Activated gamma-delta T cell (primary cell): Measurements from ENCODE around the gene UBE2Z.
"Not testable (repeated sequence)": the region's sequence is repeated elsewhere in the genome, so short reads cannot be mapped to it uniquely, and the experiment has no call there.

Source experiments
- DNase-seq: peaks from one replicate; lab custom pipeline; 2025; lab: John Stamatoyannopoulos, UW

UBE2Z gene

DNA sequence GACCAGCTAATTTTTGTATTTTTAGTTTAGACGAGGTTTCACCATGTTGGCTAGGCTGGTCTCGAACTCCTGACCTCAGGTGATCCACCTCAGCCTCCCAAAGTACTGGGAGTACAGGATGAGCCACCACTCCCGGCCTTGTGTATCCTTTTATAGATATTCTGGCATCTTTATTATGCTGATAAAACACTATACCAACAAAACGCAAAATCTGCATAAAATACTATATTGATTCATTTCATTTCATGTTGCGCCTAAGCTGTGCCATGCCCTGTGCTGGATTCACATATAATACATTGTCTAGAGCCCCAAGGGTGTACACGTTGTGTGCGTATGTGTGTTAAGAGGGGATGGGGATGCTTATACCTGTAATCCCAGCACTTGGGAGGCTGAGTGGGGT is 3.8 kb upstream of the UBE2Z start:
- no peak for DNase-seq

DNA sequence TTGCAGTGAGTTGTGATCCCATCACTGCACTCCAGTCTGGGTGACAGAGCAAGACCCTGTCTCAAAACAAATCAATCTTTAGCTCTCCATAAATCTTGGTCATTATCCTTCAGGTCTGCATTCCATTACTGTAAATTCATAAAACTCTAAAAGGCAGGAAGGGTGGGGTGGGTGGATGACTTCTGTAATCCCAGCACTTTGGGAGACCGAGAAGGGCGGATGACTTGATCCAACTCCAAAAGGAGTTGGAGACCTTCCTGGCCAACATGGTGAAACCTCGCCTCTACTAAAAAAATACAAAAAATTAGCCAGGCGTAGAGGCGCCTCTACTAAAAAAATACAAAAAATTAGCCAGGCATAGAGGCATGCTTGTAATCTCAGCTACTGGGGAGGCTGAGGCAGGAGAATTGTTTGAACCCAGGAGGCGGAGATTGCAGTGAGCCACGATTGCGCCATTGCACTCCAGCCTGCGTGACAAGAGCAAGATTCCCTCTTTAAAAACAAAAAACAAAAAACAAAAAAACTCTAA is 2.2 kb upstream of the UBE2Z start:
- no peak for DNase-seq

DNA sequence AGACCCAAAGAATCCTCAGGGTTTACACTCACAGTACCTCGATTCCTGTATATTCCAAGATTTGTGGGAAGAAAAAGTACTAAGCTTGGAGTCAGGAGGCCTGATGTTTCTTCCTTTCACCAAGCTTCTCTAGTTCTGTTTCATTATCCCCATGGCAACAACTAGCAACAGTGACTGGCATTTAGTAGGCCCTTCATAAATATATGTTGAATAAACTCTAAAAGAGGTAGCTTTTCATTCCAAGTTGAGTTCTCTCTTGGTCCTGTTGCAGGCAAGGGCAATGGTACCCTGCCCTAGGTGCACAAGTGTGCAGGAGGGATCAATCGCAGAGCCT is 527 bp upstream of the UBE2Z start:
- no peak for DNase-seq

GRCh38 chr17:48908853-48909394 is 717 bp downstream of the UBE2Z start:
- peak; percentile 67 for DNase-seq

- DNase-seq: no peak
These were observed 1.6 kb downstream of the UBE2Z start for GRCh38 chr17:48909783-48910182.

DNA sequence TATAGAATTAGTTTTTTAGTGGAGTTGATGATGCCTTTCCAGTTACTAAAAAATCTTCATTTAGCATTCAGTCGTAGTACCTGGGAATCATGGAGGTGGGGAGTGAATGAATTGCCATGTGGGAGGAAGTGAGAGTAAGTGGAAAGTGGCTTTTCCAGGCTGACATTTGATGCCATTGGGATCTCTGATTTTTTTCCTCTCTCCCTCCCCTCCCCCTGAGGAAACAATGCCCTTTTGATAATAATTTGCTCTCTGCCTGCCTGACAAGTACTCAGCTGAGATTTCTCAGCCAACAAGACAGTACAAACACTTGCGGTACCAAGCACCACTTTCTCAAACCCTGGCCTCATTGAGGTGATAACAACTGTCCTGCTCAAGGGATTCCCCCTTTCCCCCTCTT is 2.2 kb downstream of the UBE2Z start:
- DNase-seq: no peak

DNA sequence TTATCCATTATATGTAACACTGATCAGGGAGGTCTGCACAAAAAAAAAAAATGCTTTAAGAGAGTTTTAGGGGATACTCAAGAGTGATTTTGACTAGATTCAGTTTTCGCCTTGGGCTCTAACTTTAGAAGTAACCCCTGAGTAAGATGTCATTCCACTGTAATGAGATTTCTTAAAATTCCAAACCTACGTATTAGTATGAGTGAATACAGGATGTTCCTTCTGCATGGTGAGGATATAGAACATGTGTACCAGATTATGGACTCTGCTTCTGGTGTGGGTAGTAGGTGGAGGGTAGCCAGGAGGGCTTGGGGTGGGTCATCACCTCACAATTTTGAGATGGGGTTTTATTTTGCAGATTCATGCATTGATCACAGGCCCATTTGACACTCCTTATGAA is 4.3 kb downstream of the UBE2Z start:
- DNase-seq: no peak

GRCh38 chr17:48915459-48916282 is 7.5 kb downstream of the UBE2Z start:
- DNase-seq: no peak

- DNase-seq: no peak
These were observed 17.2 kb downstream of the UBE2Z start for GRCh38 chr17:48925251-48925990.

DNA sequence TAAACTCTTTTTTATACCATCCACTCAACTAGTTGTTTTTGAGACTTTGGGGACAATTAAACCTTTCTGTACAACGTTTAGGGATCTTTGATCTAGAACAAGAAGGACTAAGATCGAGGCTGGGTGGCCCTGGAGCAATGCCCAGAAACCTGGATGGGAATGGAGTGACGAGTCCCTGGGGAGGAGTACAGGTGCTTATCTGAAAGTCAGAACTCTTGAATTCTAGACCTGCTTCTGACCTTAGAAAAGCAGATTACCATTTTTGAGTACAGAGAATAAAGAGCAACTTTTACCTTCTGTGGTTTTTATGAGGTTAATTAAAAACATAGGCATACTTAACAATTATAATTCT is 17.8 kb downstream of the UBE2Z start:
- DNase-seq: no peak

GRCh38 chr17:48927978-48928745 is 20.0 kb downstream of the UBE2Z start:
- DNase-seq: no peak

- no peak for DNase-seq
These were observed 20.9 kb downstream of the UBE2Z start for GRCh38 chr17:48928876-48929811.

GRCh38 chr17:48929812-48930165 is 21.6 kb downstream of the UBE2Z start:
- DNase-seq: no peak

GRCh38 chr17:48930435-48930873 is 22.2 kb downstream of the UBE2Z start:
- DNase-seq: no peak

DNA sequence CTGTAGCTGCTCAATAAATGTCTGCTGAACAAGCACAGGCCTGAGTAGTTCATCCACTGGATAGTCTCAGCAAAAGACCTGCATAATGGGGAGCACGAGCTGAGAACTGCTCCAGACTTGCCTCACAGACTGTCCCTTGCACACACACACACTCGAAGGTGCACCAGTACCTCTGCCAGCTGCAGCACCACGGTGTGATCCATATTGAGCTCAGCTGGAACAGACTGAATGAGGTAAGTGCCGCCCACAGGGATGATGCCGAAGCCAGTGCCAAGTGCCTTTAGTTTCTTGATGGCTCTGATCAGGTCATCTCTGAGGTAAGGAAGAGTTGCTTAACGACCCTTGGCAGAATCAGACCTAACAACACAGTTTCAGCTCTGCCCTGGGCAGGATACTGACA is 24.8 kb downstream of the UBE2Z start:
- no peak for DNase-seq

GRCh38 chr17:48944515-48945260 is 36.5 kb downstream of the UBE2Z start, which contains the start of gene SNF8:
Gene SNF8, minus strand, starts transcription at chr17:48944842. Its CDS starts 108 bp downstream, at chr17:48944734.
- peak; percentile 94 for DNase-seq

GRCh38 chr17:48945261-48945651 is 37.0 kb downstream of the UBE2Z start:
- not testable (repeated sequence) for DNase-seq

DNA sequence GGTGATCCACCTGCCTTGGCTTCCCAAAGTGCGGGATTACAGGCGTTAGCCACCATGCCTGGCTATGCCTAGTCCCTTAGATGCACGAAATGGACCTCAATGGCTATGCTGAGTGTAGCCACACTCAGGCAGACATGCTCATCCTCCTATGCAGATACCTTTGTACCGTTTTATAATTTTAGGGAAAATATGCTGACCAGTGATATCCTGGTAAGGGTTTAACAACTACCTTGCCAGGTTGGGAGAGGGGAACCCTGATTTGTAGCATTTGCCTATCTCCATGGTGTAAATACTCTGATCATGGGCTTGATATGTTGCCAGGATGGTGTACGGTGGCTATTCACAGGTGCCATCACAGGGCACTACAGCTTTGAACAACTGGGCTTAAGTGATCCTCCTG is 43.4 kb downstream of the UBE2Z start:
- DNase-seq: no peak

DNA sequence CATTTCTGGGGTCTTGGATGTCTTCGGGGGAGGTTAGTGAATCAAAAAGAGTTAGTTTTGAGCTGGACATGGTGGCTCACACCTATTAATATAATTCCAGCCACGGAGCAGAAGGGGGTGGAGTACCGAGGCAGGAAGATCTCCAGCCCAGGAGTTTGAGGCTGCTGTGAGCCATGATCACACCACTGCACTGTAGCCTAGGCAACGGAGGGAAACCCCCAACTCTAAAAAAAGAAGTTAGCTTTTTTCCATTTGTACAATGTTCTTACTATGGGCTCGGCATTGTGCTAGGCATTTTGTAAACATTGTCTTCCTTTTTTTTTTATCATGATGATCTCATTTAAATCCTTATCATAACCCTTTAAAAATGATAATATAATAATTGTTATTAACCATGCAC is 44.7 kb downstream of the UBE2Z start:
- DNase-seq: no peak

- DNase-seq: no peak
These were observed 46.1 kb downstream of the UBE2Z start for GRCh38 chr17:48954300-48954755.
